GM21528 (cell line): ENCODE data around the gene A4GALT.
"Not testable (repeated sequence)": the region's sequence is repeated elsewhere in the genome, so short reads cannot be mapped to it uniquely, and the experiment has no call there.

Experiments used
- ATAC-seq: cut with Tn5 transposase; IDR thresholded peaks from one replicate; pipeline ENCODE4 v1.9.1; 2021; ENCODE audit warnings: mild to moderate bottlenecking, moderate library complexity; ENCODE audit not compliant: unreplicated experiment, low FRiP score

The A4GALT gene, protein sequence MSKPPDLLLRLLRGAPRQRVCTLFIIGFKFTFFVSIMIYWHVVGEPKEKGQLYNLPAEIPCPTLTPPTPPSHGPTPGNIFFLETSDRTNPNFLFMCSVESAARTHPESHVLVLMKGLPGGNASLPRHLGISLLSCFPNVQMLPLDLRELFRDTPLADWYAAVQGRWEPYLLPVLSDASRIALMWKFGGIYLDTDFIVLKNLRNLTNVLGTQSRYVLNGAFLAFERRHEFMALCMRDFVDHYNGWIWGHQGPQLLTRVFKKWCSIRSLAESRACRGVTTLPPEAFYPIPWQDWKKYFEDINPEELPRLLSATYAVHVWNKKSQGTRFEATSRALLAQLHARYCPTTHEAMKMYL

DNA sequence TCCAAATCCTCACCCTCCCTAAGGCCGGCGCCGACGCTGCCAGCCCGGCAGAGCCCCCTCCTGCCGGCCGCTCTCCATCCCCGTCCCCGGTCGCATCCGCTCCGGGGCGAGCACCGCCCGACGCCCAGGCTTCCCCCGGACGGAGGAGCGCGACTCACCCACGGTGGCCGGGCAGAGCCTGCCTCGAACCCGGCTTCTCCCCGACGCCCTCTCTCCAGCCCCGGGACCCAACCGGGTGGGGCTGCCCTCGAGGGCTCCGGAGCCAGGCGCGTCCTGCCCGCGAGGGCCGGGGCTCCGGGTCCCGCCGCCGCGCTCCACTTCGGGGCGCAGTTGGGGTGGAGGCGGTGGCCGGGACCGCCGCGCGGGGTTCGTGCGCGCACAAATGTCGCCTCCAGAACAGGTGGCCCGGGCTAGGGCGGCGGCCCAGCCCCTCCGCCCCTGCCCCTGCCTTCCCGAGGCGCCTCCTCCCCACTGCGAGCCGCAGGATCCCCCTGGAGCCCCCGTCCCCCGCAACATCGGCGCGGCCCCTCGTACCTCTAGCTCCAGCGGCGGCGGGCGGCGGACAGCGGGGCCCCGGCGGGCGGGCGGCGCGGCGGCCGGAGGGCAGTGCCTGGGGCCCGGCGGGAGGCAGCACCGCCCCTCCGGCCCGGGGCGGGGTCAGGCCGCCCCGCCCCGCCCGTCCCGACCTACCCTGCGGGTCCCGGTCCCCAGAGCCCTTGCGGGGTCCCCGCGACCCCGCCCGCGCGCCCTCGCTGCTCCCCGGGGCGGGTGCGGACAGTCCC is at the start of gene A4GALT:
Gene A4GALT, minus strand, starts transcription at position 608 of the 782 bp plus-strand sequence. CDS start 26,919 bp downstream, outside the sequence.
- ATAC-seq, result no peak

GRCh38 chr22:42770448-42770726 is 49.7 kb upstream of the A4GALT start:
- ATAC-seq, result no peak

GRCh38 chr22:42769574-42770447 is 49.1 kb upstream of the A4GALT start:
- no peak for ATAC-seq

DNA sequence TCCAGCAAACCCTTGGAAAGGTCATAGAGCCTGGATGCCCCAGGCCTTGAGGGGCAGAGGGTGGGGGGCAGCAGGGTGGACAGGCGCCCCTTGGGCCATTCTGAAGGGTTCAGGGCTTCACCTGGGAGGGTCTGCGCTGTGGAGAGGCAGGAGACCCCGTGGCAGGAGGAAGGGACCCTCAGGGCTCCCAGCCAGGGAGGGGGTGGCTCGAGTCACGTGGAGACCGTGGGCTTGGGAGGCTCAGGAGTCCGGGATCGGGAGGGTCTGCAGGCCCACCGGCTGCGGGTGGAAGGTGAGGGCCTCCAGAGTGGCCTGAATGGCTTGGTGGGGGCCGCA is 48.5 kb upstream of the A4GALT start:
- ATAC-seq, result no peak

GRCh38 chr22:42768385-42769035 is 47.8 kb upstream of the A4GALT start:
- no peak for ATAC-seq

- ATAC-seq, result no peak
Measured at GRCh38 chr22:42766860-42767259, 46.2 kb upstream of the A4GALT start.

GRCh38 chr22:42764895-42765363 is 44.3 kb upstream of the A4GALT start:
- no peak for ATAC-seq

DNA sequence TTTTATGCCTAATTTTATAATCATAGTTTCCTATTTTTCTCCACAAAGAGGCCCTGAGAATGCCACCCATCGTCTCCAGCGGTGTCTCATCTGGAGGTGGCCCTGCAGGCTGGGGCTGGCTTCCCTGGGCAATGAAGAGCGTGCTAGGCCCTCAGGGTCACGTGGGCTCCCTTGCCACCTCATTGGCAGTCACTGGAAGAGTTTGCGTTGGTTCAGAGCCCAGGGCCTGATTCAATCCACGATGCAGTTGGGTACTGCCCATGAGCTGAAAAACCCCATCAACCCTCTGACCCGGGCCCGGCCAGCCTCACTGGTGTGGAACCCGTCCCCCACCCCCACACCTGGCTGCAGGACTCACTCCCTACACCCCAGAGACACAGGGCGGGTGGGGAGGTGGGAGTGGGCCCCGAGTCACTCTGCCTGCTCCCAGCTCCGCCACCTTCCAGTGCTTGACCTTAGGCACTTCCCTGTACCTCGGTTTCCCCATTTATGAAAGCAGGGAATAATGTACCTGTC is 43.4 kb upstream of the A4GALT start:
- ATAC-seq, result no peak

GRCh38 chr22:42760806-42761565 is 40.3 kb upstream of the A4GALT start:
- no peak for ATAC-seq

DNA sequence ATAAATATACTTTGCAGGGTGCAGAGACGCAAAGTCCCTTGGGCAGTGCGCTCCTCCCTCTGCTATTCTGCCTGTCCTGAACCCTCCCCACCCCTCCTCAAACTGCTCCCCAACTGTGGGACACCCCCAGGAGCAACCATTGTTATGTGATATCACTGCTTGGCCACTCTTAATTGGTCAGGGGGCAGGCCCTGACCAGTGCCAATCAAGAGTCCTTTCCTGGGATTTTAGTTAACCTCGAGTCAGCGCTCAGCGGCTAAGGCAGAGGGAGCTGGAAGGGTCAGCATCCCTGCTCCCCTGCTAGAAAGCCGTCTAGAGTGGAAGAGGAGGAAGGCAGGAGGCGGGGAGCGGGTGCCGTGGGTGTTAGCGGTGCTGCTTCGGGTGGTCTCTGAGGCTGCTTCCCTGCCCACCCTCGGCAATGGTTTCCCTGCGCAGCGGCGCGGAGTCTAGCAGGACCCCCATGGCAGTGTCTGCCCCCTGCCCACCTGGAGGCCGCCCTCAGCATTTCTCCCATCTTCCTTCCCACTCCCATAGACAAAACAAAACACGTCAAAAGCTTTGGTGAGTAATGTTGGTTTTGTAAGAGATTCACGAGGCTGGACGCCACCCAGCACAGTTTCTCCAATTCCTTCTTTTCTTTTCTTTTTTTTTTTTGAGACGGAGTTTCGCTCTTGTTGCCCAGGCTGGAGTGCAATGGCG is 38.4 kb upstream of the A4GALT start:
- ATAC-seq, result no peak

DNA sequence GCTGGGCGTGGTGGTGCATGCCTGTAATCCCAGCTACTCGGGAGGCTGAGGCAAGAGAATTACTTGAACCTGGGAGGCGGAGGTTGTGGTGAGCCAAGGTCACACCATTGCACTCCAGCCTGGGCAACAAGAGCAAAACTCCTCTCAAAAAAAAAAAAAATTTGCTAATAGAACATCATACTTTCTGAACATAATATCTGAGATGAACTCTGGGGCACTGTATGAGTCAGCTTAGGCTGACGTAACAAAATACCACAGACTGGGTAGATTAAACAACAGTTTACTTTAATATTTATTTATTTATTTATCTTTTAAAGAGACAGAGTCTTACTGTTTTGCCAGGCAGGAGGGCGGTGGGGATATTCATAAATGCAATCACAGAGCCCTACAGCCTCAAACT is 34.9 kb upstream of the A4GALT start:
- not testable (repeated sequence) for ATAC-seq

GRCh38 chr22:42755121-42755520 is 34.5 kb upstream of the A4GALT start:
- ATAC-seq, result not testable (repeated sequence)

DNA sequence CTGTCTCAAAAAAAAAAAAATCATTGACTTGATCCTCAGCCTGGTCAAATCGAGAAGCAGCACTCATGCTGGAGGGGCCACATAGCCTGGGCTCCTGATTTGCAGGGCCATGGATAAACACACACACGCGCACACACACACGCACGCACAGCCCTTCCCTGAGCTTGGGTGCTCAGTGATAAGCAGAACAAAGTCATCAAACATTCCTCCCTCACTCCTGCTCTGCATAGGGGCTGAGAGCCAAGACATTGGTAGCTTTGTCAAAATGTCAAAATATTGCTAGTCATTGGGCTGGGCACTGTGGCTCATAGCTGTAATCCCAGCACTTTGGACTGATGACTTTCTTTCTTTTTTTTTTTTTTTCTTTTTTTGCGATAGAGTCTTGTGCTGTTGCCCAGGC is 34.0 kb upstream of the A4GALT start:
- no peak for ATAC-seq

DNA sequence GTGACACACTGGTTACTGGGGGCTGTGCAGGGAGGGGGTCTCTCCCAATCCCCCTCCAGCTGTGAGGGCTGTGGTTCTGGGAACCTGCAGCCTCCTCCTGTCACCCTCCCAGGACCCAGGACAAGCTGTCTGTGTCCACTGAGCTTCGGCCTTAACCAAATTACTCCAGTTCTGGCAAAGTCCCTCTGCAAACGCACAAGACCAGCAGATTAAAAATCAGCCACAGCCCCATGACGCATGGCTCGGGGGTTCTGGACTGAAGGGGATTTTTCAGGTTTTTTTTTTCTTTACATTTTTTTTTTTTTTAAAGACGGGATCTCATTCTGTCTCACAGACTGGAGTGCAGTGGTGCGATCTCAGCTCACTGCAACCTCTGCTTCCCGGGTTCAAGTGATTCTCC is 32.2 kb upstream of the A4GALT start:
- no peak for ATAC-seq

DNA sequence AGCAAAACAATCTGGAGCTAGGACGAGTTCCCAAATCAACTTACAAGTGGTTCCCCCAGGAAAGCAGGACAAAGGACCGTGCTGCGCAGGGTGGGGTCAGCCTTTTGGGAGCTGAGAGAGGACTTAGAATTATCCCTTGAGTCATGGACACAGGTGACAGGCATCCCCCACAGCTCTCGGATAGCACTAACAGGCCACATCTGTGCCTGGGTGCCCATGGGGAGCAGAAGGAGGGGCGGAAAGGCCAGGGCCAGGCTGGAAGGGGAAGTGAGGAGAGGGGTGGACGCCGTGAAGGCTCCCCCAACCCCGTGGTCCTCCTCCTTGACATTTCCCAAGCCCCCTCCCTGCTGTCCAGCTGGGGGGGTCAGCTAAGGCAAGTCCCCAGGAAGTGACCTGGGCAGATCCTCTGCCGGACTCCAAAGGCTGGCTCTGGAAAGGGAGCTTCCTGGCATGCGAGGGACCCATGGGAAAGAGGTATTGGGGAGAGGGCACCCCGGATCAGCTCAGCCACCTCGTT is 31.6 kb upstream of the A4GALT start:
- no peak for ATAC-seq

- ATAC-seq, result not testable (repeated sequence)
Measured at GRCh38 chr22:42750421-42750820, 29.8 kb upstream of the A4GALT start.

DNA sequence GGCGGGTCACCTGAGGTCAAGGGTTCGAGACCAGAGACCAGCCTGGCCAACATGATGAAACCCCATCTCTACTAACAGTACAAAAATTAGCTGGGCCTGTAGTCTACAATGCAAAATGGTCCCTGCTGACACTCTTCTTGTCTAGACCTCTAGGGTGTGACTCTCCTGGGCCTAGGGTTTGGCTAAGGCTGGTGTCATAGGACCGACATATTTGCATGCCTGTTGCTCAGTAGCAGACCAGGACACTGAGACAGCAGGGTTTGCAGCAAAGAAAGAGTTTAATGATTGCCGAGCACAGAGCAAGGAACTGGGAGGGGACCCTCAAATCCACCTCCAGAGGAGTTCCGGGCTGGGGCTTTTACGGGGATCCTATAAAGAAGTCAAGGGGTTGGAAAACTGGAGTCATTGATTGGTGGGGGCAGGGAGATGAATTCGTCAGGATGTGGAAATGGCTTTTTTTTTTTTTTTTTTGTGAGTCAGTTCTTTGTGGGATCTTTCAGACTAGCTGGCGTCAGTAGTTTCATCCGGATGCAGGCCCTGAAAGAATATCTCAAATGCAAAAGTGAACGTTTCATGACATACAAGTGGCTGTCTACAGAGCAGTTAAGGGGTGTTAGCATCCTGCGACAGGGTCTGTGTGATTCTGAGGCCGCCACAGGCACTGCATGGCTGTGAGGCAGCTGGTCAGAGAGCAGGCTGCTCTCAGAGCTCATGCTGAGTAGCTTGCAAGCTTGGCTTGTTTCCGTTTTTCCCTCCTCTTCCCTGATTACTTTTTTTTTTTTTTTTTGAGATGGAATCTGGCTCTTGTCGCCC is 27.2 kb upstream of the A4GALT start:
- no peak for ATAC-seq

DNA sequence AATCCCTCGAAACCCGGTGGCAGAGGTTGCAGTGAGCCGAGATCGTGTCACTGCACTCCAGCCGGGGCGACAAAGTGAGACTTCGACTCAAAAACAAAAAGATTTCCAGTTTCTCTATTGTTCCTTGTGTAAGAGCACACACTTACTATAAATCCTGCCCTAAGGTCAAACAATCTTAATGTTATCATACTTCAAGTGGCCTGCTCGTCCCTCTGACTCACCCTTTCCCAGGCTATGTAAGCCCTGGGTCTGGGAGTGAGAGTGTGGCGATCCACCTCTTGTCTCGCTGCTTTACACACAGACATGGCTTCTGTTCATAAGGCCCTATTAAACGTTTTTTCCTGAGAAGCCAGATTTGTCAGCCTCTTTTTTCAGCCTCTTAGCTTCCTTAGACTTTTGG is 24.4 kb upstream of the A4GALT start:
- no peak for ATAC-seq
